CD4-positive, alpha-beta T cell (primary cell): ENCODE results near the gene LITAFD. TPM values are rescaled to one million over a fixed set of nuclear protein-coding genes. Genes with fewer than 3 reads are reported as not detected.
A peak's percentile ranks its signal among the peaks of the same experiment; 100 is the strongest.
"Not testable (repeated sequence)": the region's sequence is repeated elsewhere in the genome, so short reads cannot be mapped to it uniquely, and the experiment has no call there.

Experiments used
- ATAC-seq: fragments of 200-7000 bp; cut with Tn5 transposase; one replicate; pipeline ENCODE4 v1.10.0; 2022; ENCODE audit warnings: mild to moderate bottlenecking; ENCODE audit not compliant: poor library complexity
- CTCF ChIA-PET: fragments of 350-600 bp; sonication (Branson Sonifier 250); formaldehyde crosslinking; loops from one replicate; lab custom pipeline; 2021; ENCODE audit warnings: antibody characterized with exemption, inconsistent platforms; lab: Charles Lee
- POLR2A ChIA-PET: fragments of 350-600 bp; sonication (Branson Sonifier 250); formaldehyde crosslinking; loops from one replicate; lab custom pipeline; 2021; ENCODE audit warnings: antibody characterized with exemption, inconsistent platforms; lab: Charles Lee
- DNase-seq, 14 experiments: peaks; one replicate each; pipeline ENCODE4 v3.0.0-alpha.2; 2013 to 2020; ENCODE audit warnings: mixed read lengths in 2 of 14
- H3K27ac ChIP-seq, 2 donors: one replicate each; pipeline versions ENCODE4 v1.5.1 to v1.7.0; 2013; ENCODE audit warnings: low read length in 2 of 2, low read depth in 1 of 2, mild to moderate bottlenecking in 1 of 2
- H3K27me3 ChIP-seq, 2 experiments: 1 replicate in 1 of 2; 2 replicates in 1 of 2; pipeline versions ENCODE4 v1.6.1 to v1.7.0; 2013; ENCODE audit warnings: low read length in 2 of 2, control low read depth in 1 of 2, mild to moderate bottlenecking in 1 of 2, moderate library complexity in 1 of 2; ENCODE audit not compliant: insufficient read depth in 2 of 2, control insufficient read depth in 1 of 2
- H3K36me3 ChIP-seq: one replicate; pipeline ENCODE4 v1.6.1; 2013; ENCODE audit warnings: low read length, control low read depth; ENCODE audit not compliant: insufficient read depth
- H3K4me1 ChIP-seq: one replicate; pipeline ENCODE4 v1.6.1; 2013; ENCODE audit warnings: low read length, control low read depth; ENCODE audit not compliant: insufficient read depth
- H3K4me3 ChIP-seq: one replicate; pipeline ENCODE4 v1.5.1; 2013; ENCODE audit warnings: mild to moderate bottlenecking, low read length, moderate library complexity
- H3K9me3 ChIP-seq, 2 experiments: 1 replicate in 1 of 2; 2 replicates in 1 of 2; pipeline versions ENCODE4 v1.6.1 to v1.7.0; 2013; ENCODE audit warnings: low read length in 2 of 2, mild to moderate bottlenecking in 2 of 2, control low read depth in 1 of 2, moderate library complexity in 1 of 2; ENCODE audit not compliant: control insufficient read depth in 1 of 2, insufficient read depth in 1 of 2
- H3K27ac Mint-ChIP-seq: one replicate; pipeline ENCODE4 v1.8.0; 2020; ENCODE audit warnings: mixed read lengths
- H3K27me3 Mint-ChIP-seq: one replicate; pipeline ENCODE4 v1.8.0; 2021; ENCODE audit warnings: mixed read lengths
- H3K36me3 Mint-ChIP-seq: one replicate; pipeline ENCODE4 v1.8.0; 2021; ENCODE audit warnings: low read depth, mixed read lengths
- H3K4me1 Mint-ChIP-seq: one replicate; pipeline ENCODE4 v1.8.0; 2021; ENCODE audit warnings: low read depth, mixed read lengths
- H3K4me3 Mint-ChIP-seq: one replicate; pipeline ENCODE4 v1.8.0; 2020; ENCODE audit warnings: mild to moderate bottlenecking, mixed read lengths
- H3K9me3 Mint-ChIP-seq: one replicate; pipeline ENCODE4 v1.8.0; 2020; ENCODE audit warnings: mixed read lengths
- CTCF ChIP-seq: fragments of 200-600 bp; IDR thresholded peaks from one replicate; pipeline ENCODE4 v1.8.0; 2022; ENCODE audit warnings: antibody characterized with exemption, mild to moderate bottlenecking
- intact Hi-C, 2 experiments: fragments of 100-400 bp; cut with DNase I in 1 of 2; cut with micrococcal nuclease in 1 of 2; formaldehyde crosslinking; loops; one replicate each; pipeline versions ENCODE4 v1.15.1 to v1.9.0; 2023 to 2025; cut with DNase I, micrococcal nuclease
- polyA plus RNA-seq, 2 donors: library from polyadenylated mRNA; unstranded; fragments of 120-200 nt; gene quantifications; one replicate each; pipeline ENCODE4 v1.2.1, GENCODE V29; 2013
- total RNA-seq, 174 experiments: library from RNA in 2 of 174; stranded (reverse) in 2 of 174; gene quantifications; one replicate each; pipeline ENCODE4 v1.2.3 and lab custom pipeline; 2021 to 2026

LITAFD gene
- under 1 TPM in 1 of 2 experiments, not detected in 1; 0.60 TPM for total RNA-seq
- not detected for polyA plus RNA-seq (2013, experiment 1 of 2)
- polyA plus RNA-seq (2013, experiment 2 of 2), result not detected
- total RNA-seq (lab: John Stamatoyannopoulos, UW), result 0 to 0.13 (median 0) reads per million in 172 experiments

- peaks cover 2% of the 10 kb centered on the region for H3K36me3 Mint-ChIP-seq
- ATAC-seq (no peak), DNase-seq (no peak)
- H3K4me1 Mint-ChIP-seq, result peaks cover 13% of the 10 kb centered on the region
- no peak within 1 kb of the TSS for H3K4me3 Mint-ChIP-seq
- Histone ChIP-seq H3K27me3 (peaks cover 0 to 2% of the 10 kb centered on the region in 2 experiments), H3K4me1 (peaks cover 27% of the 10 kb centered on the region), H3K27ac (no peak within 1 kb of the TSS), H3K36me3 (no peaks in the 10 kb centered on the region), H3K9me3 (peaks cover 0 to 5% of the 10 kb centered on the region in 2 experiments), H3K4me3 (no peak within 1 kb of the TSS)
- TF ChIP-seq CTCF, result no peak
- ChIA-PET POLR2A (interaction anchor here (1.6 kb wide), 1 partner anchor 14 kb away, joined by 5 read pairs; the partner anchor contains the start of gene CARHSP1), CTCF (interaction anchor here (1.7 to 3.6 kb wide), 2 partner anchors 11 to 54 kb away, joined by 3 to 17 read pairs; no protein-coding TSS in a partner anchor)
- H3K27ac Mint-ChIP-seq, result no peak within 1 kb of the TSS
- H3K9me3 Mint-ChIP-seq, result no peaks in the 10 kb centered on the region
- intact Hi-C loops, result loop anchor here in 1 of 2 experiments (5.0 kb wide), 1 partner anchor 65 kb away; no protein-coding TSS in a partner anchor
- H3K27me3 Mint-ChIP-seq, result peaks cover 9% of the 10 kb centered on the region
These were observed at the start of gene LITAFD for GRCh38 chr16:8882041-8882617. LITAFD (plus strand) TSS chr16:8882351; CDS start chr16:8884356, 2,005 bp downstream.

GRCh38 chr16:8832717-8833105 lies 49.4 kb upstream of the LITAFD start:
- Mint-ChIP-seq H3K27ac (peak overlapping the region; percentile 43), H3K36me3 (peaks cover 27% of the 10 kb centered on the region), H3K9me3 (no peaks in the 10 kb centered on the region), H3K4me1 (peaks cover 15% of the 10 kb centered on the region), H3K4me3 (no peak overlapping the region), H3K27me3 (no peaks in the 10 kb centered on the region)
- TF ChIP-seq CTCF, result no peak
- CTCF ChIA-PET, result no interaction called here
- no peaks in the 10 kb centered on the region for H3K9me3 ChIP-seq
- ATAC-seq, result no peak
- no peaks in the 10 kb centered on the region for H3K27me3 ChIP-seq
- H3K4me1 ChIP-seq, result peaks cover 8% of the 10 kb centered on the region
- POLR2A ChIA-PET, result no interaction called here
- intact Hi-C loops, result no loop called here
- no peak overlapping the region for H3K27ac ChIP-seq
- peaks cover 32% of the 10 kb centered on the region for H3K36me3 ChIP-seq
- DNase-seq, result no peak
- H3K4me3 ChIP-seq, result no peak overlapping the region

GRCh38 chr16:8836797-8837196 lies 45.4 kb upstream of the LITAFD start:
- intact Hi-C loops, result not testable (repeated sequence)

GRCh38 chr16:8837594-8837993 lies 44.6 kb upstream of the LITAFD start:
- H3K9me3 ChIP-seq, H3K4me1 ChIP-seq, POLR2A ChIA-PET, DNase-seq, H3K9me3 Mint-ChIP-seq, H3K27ac ChIP-seq, ATAC-seq, H3K4me3 Mint-ChIP-seq, H3K27me3 ChIP-seq, CTCF ChIA-PET, H3K36me3 ChIP-seq, H3K4me3 ChIP-seq, H3K27ac Mint-ChIP-seq, H3K27me3 Mint-ChIP-seq, H3K36me3 Mint-ChIP-seq, intact Hi-C loops: not testable (repeated sequence)
- peaks cover 16% of the 10 kb centered on the region for H3K4me1 Mint-ChIP-seq

More at GRCh38 chr16:8836797-8837196, 45.4 kb upstream of the LITAFD start:
- H3K36me3 Mint-ChIP-seq, H3K4me1 ChIP-seq, H3K27me3 Mint-ChIP-seq, H3K27me3 ChIP-seq, H3K4me3 Mint-ChIP-seq, DNase-seq, CTCF ChIA-PET, H3K4me3 ChIP-seq, ATAC-seq, H3K27ac Mint-ChIP-seq, POLR2A ChIA-PET, H3K9me3 Mint-ChIP-seq, H3K9me3 ChIP-seq, H3K27ac ChIP-seq: not testable (repeated sequence)
- peaks cover 10% of the 10 kb centered on the region for H3K36me3 ChIP-seq
- H3K4me1 Mint-ChIP-seq, result peaks cover 15% of the 10 kb centered on the region

GRCh38 chr16:8842016-8842415 lies 40.1 kb upstream of the LITAFD start:
- H3K4me3 ChIP-seq, H3K27me3 Mint-ChIP-seq, H3K27ac ChIP-seq, ATAC-seq, H3K27me3 ChIP-seq, CTCF ChIA-PET, H3K36me3 ChIP-seq, H3K9me3 Mint-ChIP-seq, POLR2A ChIA-PET, H3K4me3 Mint-ChIP-seq, H3K9me3 ChIP-seq, H3K4me1 ChIP-seq, DNase-seq, intact Hi-C loops: not testable (repeated sequence)
- Mint-ChIP-seq H3K4me1 (peaks cover 12% of the 10 kb centered on the region), H3K27ac (peak overlapping the region; percentile 37), H3K36me3 (peaks cover 16% of the 10 kb centered on the region)
